ENCODE results near the gene LLGL1.

The LLGL1 gene

DNA sequence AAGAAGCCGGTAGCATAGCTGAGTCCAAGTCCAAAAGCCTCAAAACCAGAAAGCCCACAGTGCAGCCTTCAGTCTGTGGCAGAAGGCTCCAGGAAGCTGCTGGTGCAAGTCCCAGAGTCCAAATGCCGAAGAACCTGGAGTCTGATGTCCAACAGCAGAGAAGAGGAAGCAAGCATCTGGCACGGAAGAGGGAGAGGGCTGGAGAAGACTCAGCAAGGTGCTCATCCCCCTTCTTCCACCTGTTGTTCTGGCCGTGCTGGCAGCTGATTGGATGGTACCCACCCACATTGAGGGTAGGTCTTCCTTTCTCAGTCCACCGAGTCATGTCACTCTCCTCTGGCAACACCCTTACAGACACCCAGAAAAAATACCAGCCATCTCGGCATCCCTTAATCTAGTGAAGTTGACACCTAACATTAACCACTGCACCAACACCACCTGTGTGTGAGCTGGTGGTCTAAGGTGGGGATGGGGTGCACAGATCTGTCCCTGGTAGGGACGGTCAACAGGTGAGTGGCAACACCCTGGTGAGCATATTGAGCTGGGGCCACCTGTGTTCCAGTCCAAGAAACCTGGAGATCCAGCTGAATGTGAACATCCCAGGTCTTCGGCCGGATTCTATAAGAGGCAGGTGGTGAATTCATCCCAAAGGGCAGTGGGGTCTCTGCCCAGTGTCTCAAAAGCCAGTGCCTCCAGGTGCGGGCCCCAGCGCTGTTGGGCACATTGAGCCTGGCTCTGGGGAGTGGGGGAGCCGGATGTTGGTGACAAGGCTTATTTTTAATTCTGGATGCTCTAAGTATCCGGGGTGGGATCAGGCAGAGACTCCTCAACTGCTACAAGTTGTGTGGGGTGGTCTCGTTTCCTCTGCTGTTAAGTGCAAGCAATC, 44.9 kb downstream of the LLGL1 start:
- no peak for DNase-seq (ENCODE audit: low read depth)

- no peak for DNase-seq (ENCODE audit: low read depth)
These were observed 51.6 kb downstream of the LLGL1 start for GRCh38 chr17:18277076-18277475.

GRCh38 chr17:18278867-18279266, 53.4 kb downstream of the LLGL1 start:
- DNase-seq (ENCODE audit: low read depth) = no peak

DNA sequence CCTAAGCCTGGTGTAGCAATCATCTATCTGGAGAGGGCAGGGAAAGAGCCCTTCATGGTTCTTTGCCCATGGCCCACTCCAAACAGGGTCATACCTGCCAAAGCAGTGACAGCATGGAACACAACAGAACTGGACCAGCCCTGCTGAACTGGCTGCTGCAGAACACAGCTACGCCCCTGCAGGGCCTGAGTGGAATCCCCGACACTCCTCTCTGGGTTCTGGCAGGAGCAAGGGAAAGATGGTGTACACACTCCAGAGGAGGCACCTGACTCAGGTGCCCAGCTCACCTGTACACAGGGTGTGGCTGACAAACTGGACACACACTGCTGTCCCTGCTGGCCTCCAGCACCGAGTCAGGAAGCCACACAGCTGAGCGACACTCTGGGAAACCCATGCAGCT, 54.8 kb downstream of the LLGL1 start:
- DNase-seq (ENCODE audit: low read depth) = no peak

DNA sequence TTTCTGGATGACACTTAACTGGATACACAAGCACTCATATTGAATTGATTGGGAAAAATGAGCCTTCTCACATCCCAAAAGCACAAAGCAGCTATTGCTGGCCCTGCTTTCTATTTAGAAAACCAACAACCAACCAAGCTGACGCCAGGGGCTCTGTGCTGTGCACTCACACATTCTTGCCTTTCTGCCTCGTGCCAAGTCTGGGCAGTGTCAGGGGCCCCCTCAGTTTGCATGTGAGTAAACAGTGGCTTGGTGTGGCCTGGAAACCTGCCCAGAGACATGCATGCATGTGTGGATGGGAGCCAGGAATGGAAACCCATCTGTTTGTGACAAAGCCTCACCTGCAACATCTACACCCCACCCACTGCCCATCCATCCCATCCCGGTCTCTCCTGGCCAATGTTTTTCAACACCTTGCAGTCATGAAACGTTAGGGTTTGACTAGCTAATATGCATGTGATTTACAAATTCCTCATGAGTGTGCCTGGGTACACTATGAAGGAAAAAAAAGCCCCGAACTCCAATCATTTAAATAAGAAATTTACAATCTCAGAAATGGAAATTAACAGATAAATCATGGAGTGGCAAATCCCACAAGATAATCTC, 55.4 kb downstream of the LLGL1 start:
- DNase-seq (ENCODE audit: low read depth) = no peak

- no peak for DNase-seq (ENCODE audit: low read depth)
These were observed 56.4 kb downstream of the LLGL1 start for GRCh38 chr17:18281788-18282187.

DNA sequence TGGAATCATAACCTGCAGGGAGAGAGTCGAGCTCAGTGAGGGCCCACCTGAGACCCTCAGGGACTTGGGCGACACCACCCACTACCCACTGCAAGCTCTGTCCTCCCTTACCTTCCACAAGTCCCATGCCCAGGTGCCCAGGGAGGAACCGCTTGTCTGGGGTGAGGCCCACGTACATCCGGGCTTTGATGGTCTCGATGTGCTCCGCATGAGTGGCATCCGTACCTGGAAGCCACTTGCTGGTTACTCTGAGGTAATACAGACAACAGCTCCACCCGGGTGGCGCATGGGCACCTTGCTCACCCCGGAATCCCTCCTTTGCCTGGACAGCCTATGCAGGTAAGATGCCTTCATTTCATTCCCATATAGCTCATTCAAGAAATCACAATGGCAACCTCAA, 59.9 kb downstream of the LLGL1 start:
- no peak for DNase-seq (ENCODE audit: low read depth)

- DNase-seq (ENCODE audit: low read depth) = no peak
These were observed 66.5 kb downstream of the LLGL1 start for GRCh38 chr17:18291718-18292540.
